ENCODE data around the gene ENG. TPM values are rescaled to one million over a fixed set of nuclear protein-coding genes. Genes with fewer than 3 reads are reported as not detected.
A peak's percentile ranks its signal among the peaks of the same experiment; 100 is the strongest.

ENG gene
- polyA plus RNA-seq, 1 experiment: 17.2 TPM

GRCh38 chr9:127897193-127897692 lies 42.8 kb upstream of the ENG start:
- POLR2A ChIA-PET: interaction anchor here (0.7 to 2.1 kb wide), 4 partner anchors 9 to 27 kb away, joined by 4 to 6 read pairs (median 6); partner anchors contain the start of gene AK1

GRCh38 chr9:127896395-127897192 lies 42.1 kb upstream of the ENG start:
- DNase-seq (ENCODE audit: low read depth, low spot score): no peak
- peak overlapping the region; percentile 11 for H3K27ac ChIP-seq (ENCODE audit: low read depth, low read length)
- POLR2A ChIA-PET: interaction anchor here (0.7 to 2.1 kb wide), 3 partner anchors 12 to 27 kb away, joined by 4 to 6 read pairs (median 6); partner anchors contain the start of gene AK1
- peak overlapping the region; percentile 39 for H3K4me3 ChIP-seq (ENCODE audit: low read depth, low read length)
- CTCF ChIA-PET: interaction anchor here (0.9 to 1.5 kb wide), 2 partner anchors 23 to 162 kb away, joined by 4 to 5 read pairs; partner anchors contain the start of gene TOR2A
- H3K27me3 ChIP-seq (ENCODE audit: control insufficient read depth, insufficient read depth, low read length): no peaks in the 10 kb centered on the region
- TF ChIP-seq CTCF (IDR thresholded peaks at IDR 0.05; ENCODE audit: low read depth, low read length): no peak
- H3K9me3 ChIP-seq (ENCODE audit: control insufficient read depth, insufficient read depth, low read length): peaks cover 36% of the 10 kb centered on the region

More at GRCh38 chr9:127897193-127897692, 42.8 kb upstream of the ENG start:
- CTCF ChIA-PET: interaction anchor here (0.9 to 1.5 kb wide), 2 partner anchors 22 to 162 kb away, joined by 4 to 5 read pairs; partner anchors contain the start of gene TOR2A
- TF ChIP-seq CTCF (IDR thresholded peaks at IDR 0.05; ENCODE audit: low read depth, low read length): no peak
- peaks cover 36% of the 10 kb centered on the region for H3K9me3 ChIP-seq (ENCODE audit: control insufficient read depth, insufficient read depth, low read length)
- H3K27me3 ChIP-seq (ENCODE audit: control insufficient read depth, insufficient read depth, low read length): no peaks in the 10 kb centered on the region
- DNase-seq (ENCODE audit: low read depth, low spot score): peak; percentile 43
- peak overlapping the region; percentile 90 for H3K27ac ChIP-seq (ENCODE audit: low read depth, low read length)
- H3K4me3 ChIP-seq (ENCODE audit: low read depth, low read length): peak overlapping the region; percentile 39

GRCh38 chr9:127895811-127896210 lies 41.4 kb upstream of the ENG start:
- POLR2A ChIA-PET: interaction anchor here (2.1 kb wide), 1 partner anchor 11 kb away, joined by 6 read pairs; no protein-coding TSS in a partner anchor

DNA sequence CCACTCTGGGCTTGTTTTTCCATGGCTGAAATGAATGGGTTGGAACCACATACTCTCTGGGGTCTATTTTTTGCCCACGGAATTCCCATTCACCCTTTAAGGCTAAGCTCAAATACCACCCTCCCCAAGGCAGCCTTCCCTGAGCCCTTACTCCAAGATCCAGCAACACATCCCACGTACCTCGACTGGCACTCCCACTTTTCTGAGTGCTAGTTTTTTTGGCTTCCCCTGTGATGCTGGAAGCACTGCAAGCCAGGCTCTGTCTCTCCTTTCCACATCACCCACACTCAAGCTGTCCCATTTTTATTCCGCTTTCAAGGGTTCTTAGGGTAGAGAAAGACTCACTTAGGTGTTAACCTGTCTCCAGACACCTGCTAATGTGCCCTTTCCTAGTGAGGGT lies 38.9 kb upstream of the ENG start:
- ChIA-PET POLR2A (no interaction called here), CTCF (interaction anchor here (0.6 kb wide), 1 partner anchor 13 kb away, joined by 4 read pairs; no protein-coding TSS in a partner anchor)
- Histone ChIP-seq H3K27me3 (ENCODE audit: control insufficient read depth, insufficient read depth, low read length) (no peaks in the 10 kb centered on the region), H3K9me3 (ENCODE audit: control insufficient read depth, insufficient read depth, low read length) (peaks cover 29% of the 10 kb centered on the region), H3K4me3 (ENCODE audit: low read depth, low read length) (no peak overlapping the region), H3K27ac (ENCODE audit: low read depth, low read length) (no peak overlapping the region)
- DNase-seq (ENCODE audit: low read depth, low spot score): no peak
- TF ChIP-seq CTCF (IDR thresholded peaks at IDR 0.05; ENCODE audit: low read depth, low read length): no peak

More at GRCh38 chr9:127895811-127896210, 41.4 kb upstream of the ENG start:
- no peak overlapping the region for H3K27ac ChIP-seq (ENCODE audit: low read depth, low read length)
- CTCF ChIA-PET: interaction anchor here (0.6 kb wide), 1 partner anchor 139 kb away, joined by 3 read pairs; no protein-coding TSS in a partner anchor
- H3K4me3 ChIP-seq (ENCODE audit: low read depth, low read length): no peak overlapping the region
- peaks cover 36% of the 10 kb centered on the region for H3K9me3 ChIP-seq (ENCODE audit: control insufficient read depth, insufficient read depth, low read length)
- DNase-seq (ENCODE audit: low read depth, low spot score): no peak
- H3K27me3 ChIP-seq (ENCODE audit: control insufficient read depth, insufficient read depth, low read length): no peaks in the 10 kb centered on the region
- no peak for TF ChIP-seq CTCF (IDR thresholded peaks at IDR 0.05; ENCODE audit: low read depth, low read length)
